Pancreas (tissue), 10 donors: ENCODE measurements around the gene PCNT. TPM values are rescaled to one million over a fixed set of nuclear protein-coding genes. Genes with fewer than 3 reads are reported as not detected.

Experiments
- ATAC-seq, 4 donors: fragments of 200-7000 bp; cut with Tn5 transposase; one replicate each; pipeline versions ENCODE4 v1.8.0 to v1.9.1; 2020; ENCODE audit warnings: mild to moderate bottlenecking in 4 of 4, moderate library complexity in 4 of 4
- DNase-seq, 6 donors: peaks; one replicate each; pipeline ENCODE4 v3.0.0-alpha.2; 2020
- FAIRE-seq: peaks from 2 replicates; lab custom pipeline; 2012; peaks lifted over from hg19 to GRCh38; lab: Jason Lieb, UNC
- H3K27ac ChIP-seq, 4 donors: fragments of 200-600 bp; sonication (generic); 1 replicate in 3 of 4; 2 replicates in 1 of 4; pipeline versions ENCODE4 v1.5.0 to v1.8.0; 2020
- H3K27me3 ChIP-seq, 4 donors: fragments of 200-600 bp; one replicate each; pipeline ENCODE4 v1.8.0; 2021
- H3K36me3 ChIP-seq, 3 donors: fragments of 200-600 bp; sonication (generic) in 1 of 3; one replicate each; pipeline versions ENCODE4 v1.5.0 to v1.8.0; 2020 to 2021
- H3K4me1 ChIP-seq, 3 donors: fragments of 200-600 bp; one replicate each; pipeline ENCODE4 v1.8.0; 2021
- H3K4me3 ChIP-seq, 4 donors: fragments of 200-600 bp; sonication (generic) in 2 of 4; one replicate each; pipeline versions ENCODE4 v1.5.0 to v1.8.0; 2020 to 2021
- H3K9me3 ChIP-seq, 4 donors: fragments of 200-600 bp; one replicate each; pipeline ENCODE4 v1.8.0; 2021
- WGBS, 2 donors: extraction: QIAGEN DNeasy Blood & Tissue Kit; methylation state at CpG; one replicate each; pipeline ENCODE4 v1.1.7; 2013; 5-methylcytosine and 5-hydroxymethylcytosine counted together
- intact Hi-C, 3 donors: fragments of 100-400 bp; cut with DNase I; formaldehyde crosslinking; loops; one replicate each; pipeline versions ENCODE4 v1.11.1 to v1.14.2; 2022
- polyA plus RNA-seq, 2 donors: library from polyadenylated mRNA; stranded (reverse); fragments of 200-250 nt; gene quantifications; one replicate each; pipeline ENCODE4 v1.2.3, GENCODE V29; 2013
- total RNA-seq, 6 donors: library from RNA; stranded (reverse); fragmentation: NEBNext Ultra II Directional in 4 of 6; extraction: Animal tissue kit (Norgen Biotek cat#: 25700) in 4 of 6; gene quantifications; one replicate each; pipeline versions ENCODE4 v1.2.1 to v1.2.4, GENCODE V29; 2021 to 2023
- TF ChIP-seq, protein P1 (sequence below), 4 donors: fragments of 200-600 bp; sonication (generic) in 3 of 4; IDR thresholded peaks; one replicate each; pipeline versions ENCODE4 v1.5.0 to v1.8.0; 2021; ENCODE audit warnings: antibody characterized with exemption in 4 of 4
- donor health status: healthy with polysubstance abuse.
- donor health status: DM: no; HTN: no; CAD: no; lungs with moderate emphysema.
- donor health status: DM: no; HTN: no; CAD: no.
- donor health status: control.
- donor health status: control.
- donor health status: Bipolar disorder and iron deficiency.
- donor health status: DM: yes; HTN: yes; CAD: no.
- donor health status: DM: no; HTN: no; CAD: no.
- donor health status: DM: no; HTN: no; CAD: no.
- donor health status: DM: yes; HTN: yes; CAD: no.

Gene PCNT
- total and polyA plus RNA-seq, 8 donors, result 8.1 to 15.5 (median 12.1) TPM

DNA sequence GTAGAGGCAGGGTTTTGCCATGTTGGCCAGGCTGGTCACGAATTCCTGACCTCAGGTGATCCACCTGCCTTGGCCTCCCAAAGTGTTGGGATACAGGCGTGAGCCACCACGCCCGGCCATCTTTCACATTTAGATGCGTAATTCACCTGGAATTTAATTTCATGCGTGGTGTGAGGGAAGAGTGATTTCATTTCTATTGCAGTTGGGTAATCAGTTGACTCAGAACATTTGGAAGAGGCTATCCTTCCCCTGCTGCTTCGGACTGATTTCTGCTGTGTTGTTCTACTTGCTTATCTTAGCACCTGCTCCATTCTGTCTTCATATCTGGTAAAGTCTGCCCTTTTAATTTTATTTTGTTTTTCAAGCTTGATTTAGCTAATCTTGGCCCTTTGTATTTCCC, 153.8 kb downstream of the PCNT start:
- WGBS, 2 donors, result 67 to 81% methylated on average over 7 of the region's 7 CpGs

DNA sequence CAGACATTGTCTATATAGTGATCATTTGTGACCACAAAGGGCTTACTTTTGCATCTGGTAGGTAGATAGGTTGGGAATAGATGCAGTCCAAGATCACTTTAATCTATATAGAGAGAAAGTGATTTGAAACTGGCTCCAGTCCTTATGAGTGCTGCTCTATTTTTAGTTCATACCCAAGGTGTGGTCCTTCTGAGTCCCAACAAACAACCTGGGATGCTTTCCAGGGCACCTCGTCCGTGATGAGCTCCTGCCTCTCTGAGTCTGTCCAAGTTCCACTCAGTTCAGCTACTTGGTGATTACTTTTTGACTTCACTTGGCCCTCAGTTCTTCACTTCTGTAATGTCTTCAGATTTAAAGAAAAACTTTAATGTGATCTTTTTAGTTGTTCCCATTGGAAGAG, 155.0 kb downstream of the PCNT start:
- whole genome bisulfite sequencing, 2 donors, result 43 to 44% methylated on average over 2 of the region's 2 CpGs
- DNase-seq (no peak), FAIRE-seq (no peak), ATAC-seq (no peak)
- Histone ChIP-seq H3K27ac (no peak overlapping the region), H3K36me3 (no peaks in the 10 kb centered on the region), H3K4me3 (no peak overlapping the region), H3K9me3 (no peaks in the 10 kb centered on the region), H3K4me1 (peaks cover 0 to 14% (median 12%) of the 10 kb centered on the region in 3 donors), H3K27me3 (no peaks in the 10 kb centered on the region)
- TF ChIP-seq, protein P1, sequence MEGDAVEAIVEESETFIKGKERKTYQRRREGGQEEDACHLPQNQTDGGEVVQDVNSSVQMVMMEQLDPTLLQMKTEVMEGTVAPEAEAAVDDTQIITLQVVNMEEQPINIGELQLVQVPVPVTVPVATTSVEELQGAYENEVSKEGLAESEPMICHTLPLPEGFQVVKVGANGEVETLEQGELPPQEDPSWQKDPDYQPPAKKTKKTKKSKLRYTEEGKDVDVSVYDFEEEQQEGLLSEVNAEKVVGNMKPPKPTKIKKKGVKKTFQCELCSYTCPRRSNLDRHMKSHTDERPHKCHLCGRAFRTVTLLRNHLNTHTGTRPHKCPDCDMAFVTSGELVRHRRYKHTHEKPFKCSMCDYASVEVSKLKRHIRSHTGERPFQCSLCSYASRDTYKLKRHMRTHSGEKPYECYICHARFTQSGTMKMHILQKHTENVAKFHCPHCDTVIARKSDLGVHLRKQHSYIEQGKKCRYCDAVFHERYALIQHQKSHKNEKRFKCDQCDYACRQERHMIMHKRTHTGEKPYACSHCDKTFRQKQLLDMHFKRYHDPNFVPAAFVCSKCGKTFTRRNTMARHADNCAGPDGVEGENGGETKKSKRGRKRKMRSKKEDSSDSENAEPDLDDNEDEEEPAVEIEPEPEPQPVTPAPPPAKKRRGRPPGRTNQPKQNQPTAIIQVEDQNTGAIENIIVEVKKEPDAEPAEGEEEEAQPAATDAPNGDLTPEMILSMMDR (IDR thresholded peaks at IDR 0.05), result no peak
- intact Hi-C loops, result no loop called here

More for the DNA sequence above, 153.8 kb downstream of the PCNT start:
- TF ChIP-seq, protein P1 (IDR thresholded peaks at IDR 0.05), result no peak
- Histone ChIP-seq H3K4me1 (peaks cover 0 to 12% (median 8%) of the 10 kb centered on the region in 3 donors), H3K9me3 (no peaks in the 10 kb centered on the region), H3K36me3 (no peaks in the 10 kb centered on the region), H3K4me3 (no peak overlapping the region), H3K27me3 (no peaks in the 10 kb centered on the region), H3K27ac (peak overlapping the region in 1 of 4 donors; percentile 14)
- ATAC-seq (peak in 3 of 4 donors; percentile 9 to 56 (median 42)), DNase-seq (peak in 1 of 6 donors; percentile 21), FAIRE-seq (no peak)
- intact Hi-C loops, result no loop called here

DNA sequence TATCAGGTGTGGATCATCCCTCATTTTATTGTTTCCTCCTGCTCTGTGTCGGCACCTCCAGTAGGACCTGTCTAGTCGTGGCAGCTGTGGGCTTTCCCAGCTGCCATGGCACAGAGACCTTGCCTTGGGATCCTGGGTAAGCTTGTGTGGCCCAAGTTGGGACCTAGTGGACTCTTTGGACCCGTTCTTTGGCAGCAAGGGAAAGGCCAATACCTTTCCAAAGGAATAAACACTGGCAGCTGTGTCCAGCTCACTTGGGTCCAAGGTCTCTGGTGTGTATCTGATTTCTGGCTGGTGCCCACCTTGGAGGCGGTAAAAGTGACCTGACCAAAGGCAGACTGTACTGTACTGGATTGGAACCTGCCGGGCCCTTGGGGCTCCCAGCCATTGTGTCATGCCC, 156.5 kb downstream of the PCNT start:
- Histone ChIP-seq H3K36me3 (no peaks in the 10 kb centered on the region), H3K27me3 (no peaks in the 10 kb centered on the region), H3K27ac (peak overlapping the region in 2 of 4 donors; percentile 51 to 53), H3K4me3 (no peak overlapping the region), H3K4me1 (peaks cover 0 to 14% (median 12%) of the 10 kb centered on the region in 3 donors), H3K9me3 (no peaks in the 10 kb centered on the region)
- TF ChIP-seq, protein P1 (IDR thresholded peaks at IDR 0.05), result no peak
- intact Hi-C loops, result no loop called here
- ATAC-seq, result peak; percentile 82 to 90 (median 85)
- no peak for FAIRE-seq
- peak in 5 of 6 donors; percentile 62 to 84 (median 68) for DNase-seq
- 43 to 52% methylated on average over 5 of the region's 5 CpGs for WGBS, 2 donors

DNA sequence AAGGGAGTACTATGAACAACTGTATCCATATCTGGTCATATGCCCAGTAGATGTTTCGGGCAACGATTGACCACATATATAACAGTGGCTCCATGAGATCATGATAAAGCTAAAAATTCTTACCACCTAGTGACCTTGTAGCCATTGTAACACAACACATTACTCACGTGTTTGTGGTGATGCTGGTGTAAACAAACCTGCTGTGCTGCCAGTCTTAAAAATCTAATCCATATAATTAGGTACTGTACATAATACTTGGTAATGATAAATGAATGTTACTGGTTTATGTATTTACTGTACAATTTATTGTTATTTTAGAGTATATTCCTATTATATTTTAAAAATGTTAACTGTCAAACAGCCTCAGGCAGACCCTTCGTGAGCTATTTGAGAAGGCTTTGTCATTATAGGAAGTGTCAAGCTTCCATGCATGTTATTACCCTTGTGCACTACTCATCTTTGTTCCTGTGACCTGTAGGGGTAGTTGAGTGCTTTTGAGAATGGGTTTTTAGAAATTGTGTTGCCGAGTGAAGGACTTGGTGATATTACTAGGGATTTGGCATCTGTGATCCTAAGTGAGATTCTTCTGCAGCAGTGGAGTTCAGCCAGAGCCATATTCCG, 158.4 kb downstream of the PCNT start:
- Histone ChIP-seq H3K27me3 (no peaks in the 10 kb centered on the region), H3K4me3 (no peak overlapping the region), H3K9me3 (no peaks in the 10 kb centered on the region), H3K4me1 (peaks cover 0 to 14% (median 12%) of the 10 kb centered on the region in 3 donors), H3K36me3 (no peaks in the 10 kb centered on the region), H3K27ac (no peak overlapping the region)
- FAIRE-seq (no peak), DNase-seq (no peak), ATAC-seq (no peak)
- TF ChIP-seq, protein P1 (IDR thresholded peaks at IDR 0.05), result no peak
- intact Hi-C loops, result no loop called here
- WGBS, 2 donors, result 84 to 87% methylated on average over 6 of the region's 6 CpGs

DNA sequence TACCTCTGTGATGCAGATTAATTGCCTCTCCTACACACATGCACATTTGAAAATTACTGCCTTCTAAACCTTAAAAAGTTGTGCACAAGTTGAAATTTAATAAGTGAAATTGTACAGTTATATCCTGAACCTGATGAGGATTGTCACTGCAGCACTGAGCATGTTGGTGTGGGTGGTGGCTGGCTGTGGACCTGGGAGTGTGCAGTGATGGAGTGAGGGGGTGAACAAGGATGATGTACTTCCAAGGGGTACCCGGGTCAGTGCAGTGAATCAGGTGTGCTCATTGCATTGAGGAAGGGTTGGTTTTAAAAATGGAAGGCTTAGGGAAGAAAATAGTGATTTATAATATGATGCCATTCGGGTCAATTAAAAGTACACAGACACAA, 158.9 kb downstream of the PCNT start:
- Histone ChIP-seq H3K36me3 (no peaks in the 10 kb centered on the region), H3K4me1 (peaks cover 0 to 14% (median 12%) of the 10 kb centered on the region in 3 donors), H3K27me3 (no peaks in the 10 kb centered on the region), H3K4me3 (no peak overlapping the region), H3K27ac (no peak overlapping the region), H3K9me3 (no peaks in the 10 kb centered on the region)
- 85 to 89% methylated on average over 2 of the region's 2 CpGs for WGBS, 2 donors
- DNase-seq, result no peak
- intact Hi-C loops, result no loop called here
- FAIRE-seq, result no peak
- TF ChIP-seq, protein P1 (IDR thresholded peaks at IDR 0.05), result no peak
- no peak for ATAC-seq
